HepG2 (cell line): ENCODE results near the gene CDC42BPG. TPM values are rescaled to one million over a fixed set of nuclear protein-coding genes. Genes with fewer than 3 reads are reported as not detected.

ENCODE experiments used
- ESRRA ChIP-seq: sonication (generic); formaldehyde crosslinking; IDR thresholded peaks from 2 replicates; pipeline ENCODE4 v1.5.1; 2020; ENCODE audit warnings: mild to moderate bottlenecking, low read depth, missing genetic modification reagents
- FOXA3 ChIP-seq: IDR thresholded peaks from 2 replicates; pipeline ENCODE4 v1.6.1; 2016; ENCODE audit warnings: missing genetic modification reagents, missing compliant biosample characterization
- FOXC1 ChIP-seq: sonication (generic); formaldehyde crosslinking; IDR thresholded peaks from 2 replicates; pipeline ENCODE4 v1.8.0; 2022; ENCODE audit warnings: mild to moderate bottlenecking, missing genetic modification reagents, borderline replicate concordance
- JARID2 ChIP-seq: sonication (generic); formaldehyde crosslinking; IDR thresholded peaks from 2 replicates; pipeline ENCODE4 v1.8.1; 2023; ENCODE audit warnings: missing genetic modification reagents, inconsistent platforms; ENCODE audit not compliant: insufficient replicate concordance
- KDM3A ChIP-seq: IDR thresholded peaks from 2 replicates; pipeline ENCODE4 v1.6.1; 2018; ENCODE audit warnings: low read depth, missing compliant biosample characterization
- RAD51 ChIP-seq: fragments of 450-650 bp; IDR thresholded peaks from 2 replicates; pipeline ENCODE4 v1.6.1; 2016; ENCODE audit warnings: borderline replicate concordance
- YY1 ChIP-seq: IDR thresholded peaks from 2 replicates; pipeline ENCODE4 v1.6.1; 2011; ENCODE audit warnings: low read length, low read depth, moderate library complexity, mild to moderate bottlenecking; ENCODE audit not compliant: insufficient read depth, insufficient replicate concordance
- ZMYM2 ChIP-seq: sonication (generic); formaldehyde crosslinking; IDR thresholded peaks from 2 replicates; pipeline ENCODE4 v1.8.0; 2022; ENCODE audit warnings: mild to moderate bottlenecking, missing genetic modification reagents
- ZNF768 ChIP-seq: sonication (generic); formaldehyde crosslinking; IDR thresholded peaks from 2 replicates; pipeline ENCODE4 v1.4.0; 2020; ENCODE audit warnings: missing genetic modification reagents
- ZNF777 ChIP-seq: sonication (generic); formaldehyde crosslinking; IDR thresholded peaks from 2 replicates; pipeline ENCODE4 v1.4.0; 2020; ENCODE audit warnings: missing genetic modification reagents
- polyA plus RNA-seq, 8 experiments: library from polyadenylated mRNA; depleted of rRNA in 3 of 8; stranded (reverse) in 7 of 8; unstranded in 1 of 8; fragments of >200 nt; fragmentation: Illumina TruSeq in 4 of 8; extraction: Trizol in 4 of 8; gene quantifications; 2 replicates each; pipeline versions ENCODE4 v1.2.1 to v1.2.3, GENCODE V29; 2011 to 2016; ENCODE audit warnings: low read depth in 4 of 8, missing spikeins in 1 of 8, mixed read lengths in 1 of 8; ENCODE audit not compliant: insufficient read depth in 1 of 8
- total RNA-seq, 5 experiments: library from RNA; depleted of rRNA; stranded (reverse); fragments of >200 nt; fragmentation: Illumina TruSeq; extraction: Trizol; gene quantifications; 2 replicates each; pipeline ENCODE4 v1.2.3, GENCODE V29; 2016; ENCODE audit warnings: low read depth in 1 of 5
- TF ChIP-seq, protein P1 (sequence below): sonication (generic); formaldehyde crosslinking; IDR thresholded peaks from 2 replicates; pipeline ENCODE4 v1.4.0; 2020; ENCODE audit warnings: mild to moderate bottlenecking, missing genetic modification reagents, borderline replicate concordance
- TF ChIP-seq, protein P2 (sequence below): sonication (generic); formaldehyde crosslinking; IDR thresholded peaks from 2 replicates; pipeline ENCODE4 v1.5.1; 2020; ENCODE audit warnings: missing genetic modification reagents, mild to moderate bottlenecking, borderline replicate concordance
- TF ChIP-seq, protein P3 (sequence below): sonication (generic); formaldehyde crosslinking; IDR thresholded peaks from 2 replicates; pipeline ENCODE4 v1.5.0; 2020; ENCODE audit warnings: mild to moderate bottlenecking, missing genetic modification reagents, moderate library complexity
- TF ChIP-seq, protein P4 (sequence below): sonication (generic); formaldehyde crosslinking; IDR thresholded peaks from 2 replicates; pipeline ENCODE4 v1.4.0; 2020; ENCODE audit warnings: missing genetic modification reagents
- TF ChIP-seq, protein P5 (sequence below): sonication (generic); formaldehyde crosslinking; IDR thresholded peaks from 2 replicates; pipeline ENCODE4 v1.9.0; 2022; ENCODE audit warnings: low read depth, missing genetic modification reagents
- TF ChIP-seq, protein P6 (sequence below): sonication (generic); formaldehyde crosslinking; IDR thresholded peaks from 2 replicates; pipeline ENCODE4 v1.4.0; 2020; ENCODE audit warnings: mild to moderate bottlenecking, missing genetic modification reagents

CDC42BPG gene
- total and polyA plus RNA-seq, 2 of the 13 experiments (the other 11 are each of a cell fraction or from before 2014, with no cell fraction given): 0.55 to 1.4 TPM

DNA sequence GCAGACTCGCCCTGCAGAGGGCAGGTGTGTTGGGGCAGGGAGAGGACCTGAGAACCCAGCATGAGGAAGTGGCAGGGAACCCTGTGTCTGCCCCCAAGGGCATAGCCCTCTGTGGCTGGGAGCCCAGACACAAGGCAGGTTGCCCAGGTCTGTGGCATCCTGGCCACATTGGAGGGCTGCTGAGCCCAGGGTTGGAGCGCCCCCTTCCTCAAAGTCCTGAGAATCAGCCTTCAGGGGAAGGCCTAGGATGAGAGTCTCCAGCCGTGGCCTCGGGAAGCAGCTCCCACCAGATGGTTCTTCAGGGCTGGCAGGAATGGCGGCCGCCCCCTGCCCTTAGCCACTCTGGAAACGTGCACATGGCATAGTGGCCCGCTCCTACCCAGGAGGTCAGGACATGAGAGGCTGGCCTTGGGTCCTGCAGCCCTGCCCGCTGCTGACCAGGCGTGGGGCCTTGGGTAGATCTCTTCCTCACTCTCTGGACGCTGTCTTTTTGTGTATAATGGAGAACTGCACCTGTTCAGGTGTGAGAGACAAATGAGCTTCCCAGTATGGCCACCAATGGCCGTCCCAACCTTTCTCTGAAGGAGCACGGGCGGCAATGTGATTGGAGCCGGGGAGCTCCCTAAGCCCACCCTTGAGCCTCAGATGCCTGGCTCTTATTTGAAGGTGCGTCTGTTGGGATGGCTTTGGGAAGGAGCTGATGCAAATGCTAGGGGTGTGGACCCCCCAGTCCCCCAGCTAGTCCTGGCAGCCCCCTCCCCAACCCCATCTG is 4.6 kb upstream of the CDC42BPG start (continued):
- TF ChIP-seq, protein P1, sequence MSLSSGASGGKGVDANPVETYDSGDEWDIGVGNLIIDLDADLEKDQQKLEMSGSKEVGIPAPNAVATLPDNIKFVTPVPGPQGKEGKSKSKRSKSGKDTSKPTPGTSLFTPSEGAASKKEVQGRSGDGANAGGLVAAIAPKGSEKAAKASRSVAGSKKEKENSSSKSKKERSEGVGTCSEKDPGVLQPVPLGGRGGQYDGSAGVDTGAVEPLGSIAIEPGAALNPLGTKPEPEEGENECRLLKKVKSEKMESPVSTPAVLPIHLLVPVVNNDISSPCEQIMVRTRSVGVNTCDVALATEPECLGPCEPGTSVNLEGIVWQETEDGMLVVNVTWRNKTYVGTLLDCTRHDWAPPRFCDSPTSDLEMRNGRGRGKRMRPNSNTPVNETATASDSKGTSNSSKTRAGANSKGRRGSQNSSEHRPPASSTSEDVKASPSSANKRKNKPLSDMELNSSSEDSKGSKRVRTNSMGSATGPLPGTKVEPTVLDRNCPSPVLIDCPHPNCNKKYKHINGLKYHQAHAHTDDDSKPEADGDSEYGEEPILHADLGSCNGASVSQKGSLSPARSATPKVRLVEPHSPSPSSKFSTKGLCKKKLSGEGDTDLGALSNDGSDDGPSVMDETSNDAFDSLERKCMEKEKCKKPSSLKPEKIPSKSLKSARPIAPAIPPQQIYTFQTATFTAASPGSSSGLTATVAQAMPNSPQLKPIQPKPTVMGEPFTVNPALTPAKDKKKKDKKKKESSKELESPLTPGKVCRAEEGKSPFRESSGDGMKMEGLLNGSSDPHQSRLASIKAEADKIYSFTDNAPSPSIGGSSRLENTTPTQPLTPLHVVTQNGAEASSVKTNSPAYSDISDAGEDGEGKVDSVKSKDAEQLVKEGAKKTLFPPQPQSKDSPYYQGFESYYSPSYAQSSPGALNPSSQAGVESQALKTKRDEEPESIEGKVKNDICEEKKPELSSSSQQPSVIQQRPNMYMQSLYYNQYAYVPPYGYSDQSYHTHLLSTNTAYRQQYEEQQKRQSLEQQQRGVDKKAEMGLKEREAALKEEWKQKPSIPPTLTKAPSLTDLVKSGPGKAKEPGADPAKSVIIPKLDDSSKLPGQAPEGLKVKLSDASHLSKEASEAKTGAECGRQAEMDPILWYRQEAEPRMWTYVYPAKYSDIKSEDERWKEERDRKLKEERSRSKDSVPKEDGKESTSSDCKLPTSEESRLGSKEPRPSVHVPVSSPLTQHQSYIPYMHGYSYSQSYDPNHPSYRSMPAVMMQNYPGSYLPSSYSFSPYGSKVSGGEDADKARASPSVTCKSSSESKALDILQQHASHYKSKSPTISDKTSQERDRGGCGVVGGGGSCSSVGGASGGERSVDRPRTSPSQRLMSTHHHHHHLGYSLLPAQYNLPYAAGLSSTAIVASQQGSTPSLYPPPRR (CRISPR knock-in tag): no peak
- TF ChIP-seq, protein P2, sequence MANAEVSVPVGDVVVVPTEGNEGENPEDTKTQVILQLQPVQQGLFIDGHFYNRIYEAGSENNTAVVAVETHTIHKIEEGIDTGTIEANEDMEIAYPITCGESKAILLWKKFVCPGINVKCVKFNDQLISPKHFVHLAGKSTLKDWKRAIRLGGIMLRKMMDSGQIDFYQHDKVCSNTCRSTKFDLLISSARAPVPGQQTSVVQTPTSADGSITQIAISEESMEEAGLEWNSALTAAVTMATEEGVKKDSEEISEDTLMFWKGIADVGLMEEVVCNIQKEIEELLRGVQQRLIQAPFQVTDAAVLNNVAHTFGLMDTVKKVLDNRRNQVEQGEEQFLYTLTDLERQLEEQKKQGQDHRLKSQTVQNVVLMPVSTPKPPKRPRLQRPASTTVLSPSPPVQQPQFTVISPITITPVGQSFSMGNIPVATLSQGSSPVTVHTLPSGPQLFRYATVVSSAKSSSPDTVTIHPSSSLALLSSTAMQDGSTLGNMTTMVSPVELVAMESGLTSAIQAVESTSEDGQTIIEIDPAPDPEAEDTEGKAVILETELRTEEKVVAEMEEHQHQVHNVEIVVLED (CRISPR knock-in tag): no peak
- no peak for TF ChIP-seq ZMYM2 (CRISPR knock-in tag)
- no peak for TF ChIP-seq KDM3A (CRISPR knock-in tag)
- TF ChIP-seq FOXA3 (CRISPR knock-in tag): 0 out of 2 replicates have a peak, but pooled peaks have one; percentile 15
- TF ChIP-seq, protein P3, sequence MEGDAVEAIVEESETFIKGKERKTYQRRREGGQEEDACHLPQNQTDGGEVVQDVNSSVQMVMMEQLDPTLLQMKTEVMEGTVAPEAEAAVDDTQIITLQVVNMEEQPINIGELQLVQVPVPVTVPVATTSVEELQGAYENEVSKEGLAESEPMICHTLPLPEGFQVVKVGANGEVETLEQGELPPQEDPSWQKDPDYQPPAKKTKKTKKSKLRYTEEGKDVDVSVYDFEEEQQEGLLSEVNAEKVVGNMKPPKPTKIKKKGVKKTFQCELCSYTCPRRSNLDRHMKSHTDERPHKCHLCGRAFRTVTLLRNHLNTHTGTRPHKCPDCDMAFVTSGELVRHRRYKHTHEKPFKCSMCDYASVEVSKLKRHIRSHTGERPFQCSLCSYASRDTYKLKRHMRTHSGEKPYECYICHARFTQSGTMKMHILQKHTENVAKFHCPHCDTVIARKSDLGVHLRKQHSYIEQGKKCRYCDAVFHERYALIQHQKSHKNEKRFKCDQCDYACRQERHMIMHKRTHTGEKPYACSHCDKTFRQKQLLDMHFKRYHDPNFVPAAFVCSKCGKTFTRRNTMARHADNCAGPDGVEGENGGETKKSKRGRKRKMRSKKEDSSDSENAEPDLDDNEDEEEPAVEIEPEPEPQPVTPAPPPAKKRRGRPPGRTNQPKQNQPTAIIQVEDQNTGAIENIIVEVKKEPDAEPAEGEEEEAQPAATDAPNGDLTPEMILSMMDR (CRISPR knock-in tag): peak; percentile 77
- TF ChIP-seq FOXC1: no peak
- TF ChIP-seq RAD51: no peak
- TF ChIP-seq JARID2: no peak
- TF ChIP-seq ZNF768 (CRISPR knock-in tag): peak; percentile 34; the same call in 1 of the 2 replicates
- TF ChIP-seq, protein P4, sequence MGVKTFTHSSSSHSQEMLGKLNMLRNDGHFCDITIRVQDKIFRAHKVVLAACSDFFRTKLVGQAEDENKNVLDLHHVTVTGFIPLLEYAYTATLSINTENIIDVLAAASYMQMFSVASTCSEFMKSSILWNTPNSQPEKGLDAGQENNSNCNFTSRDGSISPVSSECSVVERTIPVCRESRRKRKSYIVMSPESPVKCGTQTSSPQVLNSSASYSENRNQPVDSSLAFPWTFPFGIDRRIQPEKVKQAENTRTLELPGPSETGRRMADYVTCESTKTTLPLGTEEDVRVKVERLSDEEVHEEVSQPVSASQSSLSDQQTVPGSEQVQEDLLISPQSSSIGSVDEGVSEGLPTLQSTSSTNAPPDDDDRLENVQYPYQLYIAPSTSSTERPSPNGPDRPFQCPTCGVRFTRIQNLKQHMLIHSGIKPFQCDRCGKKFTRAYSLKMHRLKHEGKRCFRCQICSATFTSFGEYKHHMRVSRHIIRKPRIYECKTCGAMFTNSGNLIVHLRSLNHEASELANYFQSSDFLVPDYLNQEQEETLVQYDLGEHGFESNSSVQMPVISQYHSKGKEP: no peak
- TF ChIP-seq YY1: peak; percentile 36
- TF ChIP-seq, protein P5, sequence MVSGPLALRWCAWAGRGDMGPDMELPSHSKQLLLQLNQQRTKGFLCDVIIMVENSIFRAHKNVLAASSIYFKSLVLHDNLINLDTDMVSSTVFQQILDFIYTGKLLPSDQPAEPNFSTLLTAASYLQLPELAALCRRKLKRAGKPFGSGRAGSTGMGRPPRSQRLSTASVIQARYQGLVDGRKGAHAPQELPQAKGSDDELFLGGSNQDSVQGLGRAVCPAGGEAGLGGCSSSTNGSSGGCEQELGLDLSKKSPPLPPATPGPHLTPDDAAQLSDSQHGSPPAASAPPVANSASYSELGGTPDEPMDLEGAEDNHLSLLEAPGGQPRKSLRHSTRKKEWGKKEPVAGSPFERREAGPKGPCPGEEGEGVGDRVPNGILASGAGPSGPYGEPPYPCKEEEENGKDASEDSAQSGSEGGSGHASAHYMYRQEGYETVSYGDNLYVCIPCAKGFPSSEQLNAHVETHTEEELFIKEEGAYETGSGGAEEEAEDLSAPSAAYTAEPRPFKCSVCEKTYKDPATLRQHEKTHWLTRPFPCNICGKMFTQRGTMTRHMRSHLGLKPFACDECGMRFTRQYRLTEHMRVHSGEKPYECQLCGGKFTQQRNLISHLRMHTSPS (CRISPR knock-in tag): peak; percentile 38; the same call in 1 of the 2 replicates
- no peak for TF ChIP-seq ESRRA (CRISPR knock-in tag)
- TF ChIP-seq, protein P6, sequence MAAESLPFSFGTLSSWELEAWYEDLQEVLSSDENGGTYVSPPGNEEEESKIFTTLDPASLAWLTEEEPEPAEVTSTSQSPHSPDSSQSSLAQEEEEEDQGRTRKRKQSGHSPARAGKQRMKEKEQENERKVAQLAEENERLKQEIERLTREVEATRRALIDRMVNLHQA (CRISPR knock-in tag): no peak
- TF ChIP-seq ZNF777 (CRISPR knock-in tag): no peak
